ENCODE measurements around the gene FKBP1A.

The FKBP1A gene

GRCh38 chr20:1437235-1437904 is 44.5 kb upstream of the FKBP1A start:
- TF ChIP-seq ZNF2 (tag by site-specific recombination; IDR thresholded peaks at IDR 0.05) (peak; percentile 73), REPIN1 (tag by site-specific recombination; IDR thresholded peaks at IDR 0.05; ENCODE audit: low read depth) (peak; percentile 55; the same call in 1 of the 2 replicates), ZNF391 (tag by site-specific recombination; IDR thresholded peaks at IDR 0.05; ENCODE audit: borderline replicate concordance, low read depth) (no peak), CTCF (tag by site-specific recombination; IDR thresholded peaks at IDR 0.05) (peak; percentile 88), ZNF654 (tag by site-specific recombination; IDR thresholded peaks at IDR 0.05; ENCODE audit: low read depth) (peak; percentile 95)
- CTCF ChIA-PET, result interaction anchor here (0.6 to 6.1 kb wide), 36 partner anchors 11 to 1795 kb away, joined by 3 to 56 read pairs (median 4); partner anchors contain the start of gene NSFL1C
- Histone ChIP-seq H3K4me3 (ENCODE audit: low read depth, low read length) (no peak overlapping the region), H3K4me1 (ENCODE audit: control insufficient read depth, insufficient read depth, low read length) (no peaks in the 10 kb centered on the region), H3K36me3 (ENCODE audit: control insufficient read depth in 2 of 2, insufficient read depth in 1 of 2, low read length in 2 of 2) (peaks cover 6 to 16% of the 10 kb centered on the region in 2 experiments; a peak in 2 of 3 replicates), H3K9me3 (ENCODE audit: control insufficient read depth, insufficient read depth, low read depth, low read length) (no peaks in the 10 kb centered on the region), H3K27ac (ENCODE audit: extremely low read depth, low read depth, low read length) (no peak overlapping the region)
- POLR2A ChIA-PET, result no interaction called here

GRCh38 chr20:1436263-1436662 is 43.4 kb upstream of the FKBP1A start:
- Histone ChIP-seq H3K4me3 (ENCODE audit: low read depth, low read length) (no peak overlapping the region), H3K4me1 (ENCODE audit: control insufficient read depth, insufficient read depth, low read length) (no peaks in the 10 kb centered on the region), H3K27ac (ENCODE audit: extremely low read depth, low read depth, low read length) (no peak overlapping the region), H3K36me3 (ENCODE audit: control insufficient read depth in 2 of 2, insufficient read depth in 1 of 2, low read length in 2 of 2) (peaks cover 0 to 7% of the 10 kb centered on the region in 2 experiments; a peak in 1 of 3 replicates), H3K9me3 (ENCODE audit: control insufficient read depth, insufficient read depth, low read depth, low read length) (no peaks in the 10 kb centered on the region)
- TF ChIP-seq ZNF692 (tag by site-specific recombination; IDR thresholded peaks at IDR 0.05) (no peak), ZSCAN30 (tag by site-specific recombination; IDR thresholded peaks at IDR 0.05) (no peak), ZNF600 (tag by site-specific recombination; IDR thresholded peaks at IDR 0.05) (no peak), KLF7 (tag by site-specific recombination; IDR thresholded peaks at IDR 0.05; ENCODE audit: borderline replicate concordance) (no peak), ZFP3 (tag by site-specific recombination; IDR thresholded peaks at IDR 0.05; ENCODE audit: low read depth) (no peak), ZNF76 (tag by site-specific recombination; IDR thresholded peaks at IDR 0.05; ENCODE audit: borderline replicate concordance, low read depth) (no peak), ZNF138 (tag by site-specific recombination; IDR thresholded peaks at IDR 0.05; ENCODE audit: borderline replicate concordance) (no peak), ZNF169 (tag by site-specific recombination; IDR thresholded peaks at IDR 0.05) (no peak), ZNF324 (tag by site-specific recombination; IDR thresholded peaks at IDR 0.05) (no peak), ZNF776 (tag by site-specific recombination; IDR thresholded peaks at IDR 0.05; ENCODE audit: borderline replicate concordance) (no peak)
- ChIA-PET POLR2A (no interaction called here), CTCF (interaction anchor here (0.7 to 6.1 kb wide), 18 partner anchors 10 to 873 kb away, joined by 3 to 56 read pairs (median 6); partner anchors contain the start of gene NSFL1C)

- TF ChIP-seq ZNF362 (tag by site-specific recombination; IDR thresholded peaks at IDR 0.05), result no peak
- Histone ChIP-seq H3K4me3 (ENCODE audit: low read depth, low read length) (no peak overlapping the region), H3K9me3 (ENCODE audit: control insufficient read depth, insufficient read depth, low read depth, low read length) (no peaks in the 10 kb centered on the region), H3K4me1 (ENCODE audit: control insufficient read depth, insufficient read depth, low read length) (no peaks in the 10 kb centered on the region), H3K27ac (ENCODE audit: extremely low read depth, low read depth, low read length) (no peak overlapping the region), H3K36me3 (ENCODE audit: control insufficient read depth in 2 of 2, insufficient read depth in 1 of 2, low read length in 2 of 2) (peaks cover 0 to 7% of the 10 kb centered on the region in 2 experiments; a peak in 1 of 3 replicates)
- POLR2A ChIA-PET, result no interaction called here
- CTCF ChIA-PET, result interaction anchor here (0.7 to 6.1 kb wide), 10 partner anchors 9 to 124 kb away, joined by 3 to 56 read pairs (median 6); no protein-coding TSS in a partner anchor
Observed at GRCh38 chr20:1435337-1435699, 42.5 kb upstream of the FKBP1A start.
